Stomach (tissue), 9 donors: ENCODE data around the gene NFATC4. TPM values are rescaled to one million over a fixed set of nuclear protein-coding genes. Genes with fewer than 3 reads are reported as not detected.
"Not testable (repeated sequence)": the region's sequence is repeated elsewhere in the genome, so short reads cannot be mapped to it uniquely, and the experiment has no call there.

Experiments used
- DNase-seq, 2 donors: peaks; one replicate each; pipeline versions ENCODE4 v3.0.0 to v3.0.0-alpha.2; 2013 to 2019
- H3K27ac ChIP-seq, 5 donors: fragments of 200-600 bp in 4 of 5; sonication (generic) in 4 of 5; one replicate each; pipeline ENCODE4 v1.5.1; 2013 to 2019; ENCODE audit warnings: mild to moderate bottlenecking in 1 of 5, moderate library complexity in 1 of 5
- H3K27me3 ChIP-seq, 3 donors: fragments of 200-600 bp; sonication (generic); one replicate each; pipeline ENCODE4 v1.5.1; 2017 to 2019; ENCODE audit warnings: mixed run types in 1 of 3
- H3K36me3 ChIP-seq, 4 donors: fragments of 200-600 bp; sonication (generic); 1 replicate in 3 of 4; 2 replicates in 1 of 4; pipeline ENCODE4 v1.5.1; 2016 to 2019
- H3K4me1 ChIP-seq, 4 donors: fragments of 200-600 bp; sonication (generic); one replicate each; pipeline ENCODE4 v1.5.1; 2016 to 2019
- H3K4me3 ChIP-seq, 4 donors: fragments of 200-600 bp; sonication (generic) in 3 of 4; one replicate each; pipeline ENCODE4 v1.5.1; 2016 to 2019; ENCODE audit warnings: mild to moderate bottlenecking in 1 of 4
- H3K9me3 ChIP-seq, 4 donors: fragments of 200-600 bp; sonication (generic); one replicate each; pipeline ENCODE4 v1.5.1; 2016 to 2019
- CTCF ChIP-seq, 7 experiments: fragments of 450-650 bp in 4 of 7; fragments of 200-600 bp in 3 of 7; sonication (generic) in 3 of 7; IDR thresholded peaks; one replicate each; pipeline ENCODE4 v1.5.1; 2016 to 2019; ENCODE audit warnings: antibody characterized with exemption in 7 of 7, control low read depth in 2 of 7, mild to moderate bottlenecking in 1 of 7
- EP300 ChIP-seq: sonication (generic); formaldehyde crosslinking; IDR thresholded peaks from one replicate; pipeline ENCODE4 v1.6.1; 2017; ENCODE audit warnings: antibody characterized with exemption
- POLR2A ChIP-seq, 4 donors: fragments of 450-650 bp; IDR thresholded peaks; one replicate each; pipeline ENCODE4 v1.6.1; 2016; ENCODE audit warnings: antibody characterized with exemption in 4 of 4, control low read depth in 2 of 4, mild to moderate bottlenecking in 1 of 4, moderate library complexity in 1 of 4
- POLR2AphosphoS5 ChIP-seq, 3 donors: sonication (generic); formaldehyde crosslinking; IDR thresholded peaks; one replicate each; pipeline ENCODE4 v1.6.1; 2016; ENCODE audit warnings: antibody characterized with exemption in 3 of 3
- WGBS, 5 donors: extraction: QIAGEN DNeasy Blood & Tissue Kit in 3 of 5; methylation state at CpG; one replicate each; pipeline versions ENCODE4 v1.1.5 to v1.1.7; 2013 to 2018; 5-methylcytosine and 5-hydroxymethylcytosine counted together
- intact Hi-C: fragments of 100-400 bp; cut with DNase I; formaldehyde crosslinking; loops from one replicate; pipeline ENCODE4 v1.15.1; 2023; ENCODE audit warnings: low total_unique reads
- polyA plus RNA-seq, 3 donors: library from polyadenylated mRNA; stranded (reverse); fragments of 200-250 nt; gene quantifications; one replicate each; pipeline ENCODE4 v1.2.3, GENCODE V29; 2013
- total RNA-seq, 5 donors: library from RNA; depleted of rRNA; stranded (reverse); fragments of >200 nt; gene quantifications; one replicate each; pipeline versions ENCODE4 v1.1.0 to v1.2.3, GENCODE V29; 2014 to 2016
- donor health status: healthy with polysubstance abuse.
- donor health status: Bipolar disorder and iron deficiency.
- donor health status: healthy.

Gene NFATC4
- total and polyA plus RNA-seq, 8 donors: 20.1 to 119 (median 57.9) TPM

- H3K9me3 ChIP-seq, intact Hi-C loops, H3K4me3 ChIP-seq, H3K27me3 ChIP-seq, H3K36me3 ChIP-seq: not testable (repeated sequence)
- Histone ChIP-seq H3K4me1 (peaks cover 13 to 53% (median 20%) of the 10 kb centered on the region in 4 donors), H3K27ac (peak overlapping the region in 1 of 5 donors; percentile 42)
- 3 to 15% (median 5%) methylated on average over 7 to 9 of the region's 9 CpGs for WGBS, 5 donors
- TF ChIP-seq CTCF (IDR thresholded peaks at IDR 0.05): peak in 5 of 7 experiments; percentile 56 to 67 (median 65)
- DNase-seq: peak in 1 of 2 donors; percentile 69
Measured at GRCh38 chr14:24327914-24328313, 40.1 kb upstream of the NFATC4 start.

GRCh38 chr14:24329073-24329663 is 38.8 kb upstream of the NFATC4 start:
- Histone ChIP-seq H3K27ac (peak overlapping the region in 4 of 5 donors; percentile 1 to 50 (median 43)), H3K4me3 (no peak overlapping the region), H3K9me3 (no peaks in the 10 kb centered on the region), H3K4me1 (peaks cover 25 to 65% (median 32%) of the 10 kb centered on the region in 4 donors), H3K36me3 (no peaks in the 10 kb centered on the region), H3K27me3 (peaks cover 0 to 11% (median 4%) of the 10 kb centered on the region in 3 donors)
- TF ChIP-seq POLR2A (IDR thresholded peaks at IDR 0.05): no peak
- TF ChIP-seq CTCF (IDR thresholded peaks at IDR 0.05): no peak
- no peak for TF ChIP-seq EP300
- no peak for TF ChIP-seq POLR2AphosphoS5 (IDR thresholded peaks at IDR 0.05)
- no peak for DNase-seq
- 81 to 88% (median 87%) methylated on average over 7 to 12 of the region's 12 CpGs for WGBS, 5 donors
- intact Hi-C loops: no loop called here

- no peaks in the 10 kb centered on the region for H3K9me3 ChIP-seq
- intact Hi-C loops: loop anchor here (5.0 kb wide), 1 partner anchor 103 kb away; no protein-coding TSS in a partner anchor
- 65 to 73% (median 71%) methylated on average over 9 of the region's 9 CpGs for WGBS, 5 donors
- peak in 1 of 2 donors; percentile 62 for DNase-seq
- peaks cover 30 to 71% (median 38%) of the 10 kb centered on the region in 4 donors for H3K4me1 ChIP-seq
- no peaks in the 10 kb centered on the region for H3K36me3 ChIP-seq
- peaks cover 0 to 17% (median 8%) of the 10 kb centered on the region in 3 donors for H3K27me3 ChIP-seq
- TF ChIP-seq POLR2AphosphoS5 (IDR thresholded peaks at IDR 0.05) (peak in 1 of 3 donors; percentile 33), POLR2A (IDR thresholded peaks at IDR 0.05) (no peak), CTCF (IDR thresholded peaks at IDR 0.05) (no peak), EP300 (no peak)
- H3K4me3 ChIP-seq: no peak overlapping the region
- H3K27ac ChIP-seq: peak overlapping the region in 3 of 5 donors; percentile 37 to 50 (median 49)
Measured at GRCh38 chr14:24329736-24330135, 38.2 kb upstream of the NFATC4 start.

- Histone ChIP-seq H3K27ac (no peak overlapping the region), H3K4me3 (no peak overlapping the region), H3K4me1 (peaks cover 34 to 85% (median 42%) of the 10 kb centered on the region in 4 donors), H3K9me3 (no peaks in the 10 kb centered on the region), H3K36me3 (peaks cover 0 to 6% (median 2%) of the 10 kb centered on the region in 4 donors), H3K27me3 (peaks cover 0 to 29% (median 8%) of the 10 kb centered on the region in 3 donors)
- DNase-seq: no peak
- WGBS, 5 donors: 87 to 93% (median 91%) methylated on average over 6 to 10 of the region's 10 CpGs
- TF ChIP-seq CTCF (IDR thresholded peaks at IDR 0.05) (no peak), EP300 (no peak), POLR2A (IDR thresholded peaks at IDR 0.05) (no peak), POLR2AphosphoS5 (IDR thresholded peaks at IDR 0.05) (no peak)
- intact Hi-C loops: loop anchor here (5.0 kb wide), 1 partner anchor 101 kb away; no protein-coding TSS in a partner anchor
Measured at GRCh38 chr14:24330973-24331674, 36.9 kb upstream of the NFATC4 start.
